Heart left ventricle (tissue), 13 donors: ENCODE measurements around the gene IFNA5.

Source experiments
- POLR2A ChIP-seq, 2 donors: fragments of 450-650 bp; IDR thresholded peaks; one replicate each; pipeline ENCODE4 v1.6.1; 2017; ENCODE audit warnings: antibody characterized with exemption in 2 of 2, mild to moderate bottlenecking in 2 of 2, moderate library complexity in 2 of 2
- TF ChIP-seq, protein P1 (sequence below), 12 donors: fragments of 200-600 bp; sonication (generic) in 4 of 12; IDR thresholded peaks; one replicate each; pipeline versions ENCODE4 v1.5.0 to v1.8.0; 2018 to 2022; ENCODE audit warnings: antibody characterized with exemption in 12 of 12, mild to moderate bottlenecking in 5 of 12
- donor health status: ischemic (EF 13 %, LVEDD 7.1; RV severe dilation, severe dysfunction).
- donor health status: DM: no; HTN: yes; CAD: no.
- donor health status: DM: no; HTN: no; CAD: no.
- donor health status: ischemic (EF 25% LVEDD 6.9; RV normal size, moderate dysfunction).
- donor health status: ischemic (EF 25% LVEDD 5.7; RV mildly dilated, moderate dysfunction).
- donor health status: ischemic (EF 35%, LVEDD 5.7; RV mildly dilated, moderate dysfunction).
- donor health status: nonischemic (EF 11% LVEDD 7.7; RV severe dilation, severe dysfunction).
- donor health status: DM: yes; HTN: yes; CAD: no.
- donor health status: PGD.
- donor health status: ischemic (EF 29% LVEDD 5.4; RV normal size, mild dysfunction).
- donor health status: nonischemic (EF 23%, LVEDD 6.1; RV moderate dilation, normal function).

DNA sequence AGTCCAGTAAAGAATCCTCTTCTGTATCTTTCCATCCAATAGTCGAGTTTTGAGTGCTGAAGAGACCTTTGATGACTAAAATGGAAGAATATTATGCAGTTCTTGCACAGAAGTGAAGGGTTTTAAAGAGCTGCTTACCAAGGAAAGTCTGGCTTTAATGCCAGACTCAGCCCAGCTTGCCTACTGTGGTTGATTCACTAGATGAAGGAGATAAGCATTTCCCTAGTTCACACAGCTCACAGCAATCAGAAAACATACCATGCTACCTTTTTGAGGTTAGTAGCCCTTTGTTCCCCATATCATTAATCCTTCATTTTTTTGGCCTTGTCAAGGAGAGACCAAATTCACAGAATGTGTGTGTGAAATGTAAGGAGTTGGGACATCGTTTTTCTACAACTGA is 15.3 kb downstream of the IFNA5 start:
- no peak for TF ChIP-seq POLR2A (IDR thresholded peaks at IDR 0.05)
- TF ChIP-seq, protein P1, sequence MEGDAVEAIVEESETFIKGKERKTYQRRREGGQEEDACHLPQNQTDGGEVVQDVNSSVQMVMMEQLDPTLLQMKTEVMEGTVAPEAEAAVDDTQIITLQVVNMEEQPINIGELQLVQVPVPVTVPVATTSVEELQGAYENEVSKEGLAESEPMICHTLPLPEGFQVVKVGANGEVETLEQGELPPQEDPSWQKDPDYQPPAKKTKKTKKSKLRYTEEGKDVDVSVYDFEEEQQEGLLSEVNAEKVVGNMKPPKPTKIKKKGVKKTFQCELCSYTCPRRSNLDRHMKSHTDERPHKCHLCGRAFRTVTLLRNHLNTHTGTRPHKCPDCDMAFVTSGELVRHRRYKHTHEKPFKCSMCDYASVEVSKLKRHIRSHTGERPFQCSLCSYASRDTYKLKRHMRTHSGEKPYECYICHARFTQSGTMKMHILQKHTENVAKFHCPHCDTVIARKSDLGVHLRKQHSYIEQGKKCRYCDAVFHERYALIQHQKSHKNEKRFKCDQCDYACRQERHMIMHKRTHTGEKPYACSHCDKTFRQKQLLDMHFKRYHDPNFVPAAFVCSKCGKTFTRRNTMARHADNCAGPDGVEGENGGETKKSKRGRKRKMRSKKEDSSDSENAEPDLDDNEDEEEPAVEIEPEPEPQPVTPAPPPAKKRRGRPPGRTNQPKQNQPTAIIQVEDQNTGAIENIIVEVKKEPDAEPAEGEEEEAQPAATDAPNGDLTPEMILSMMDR (IDR thresholded peaks at IDR 0.05) = no peak
